ENCODE data around the gene CREB3L1. TPM values are rescaled to one million over a fixed set of nuclear protein-coding genes. Genes with fewer than 3 reads are reported as not detected.
"Not testable (repeated sequence)": the region's sequence is repeated elsewhere in the genome, so short reads cannot be mapped to it uniquely, and the experiment has no call there.

Gene CREB3L1
- total RNA-seq, 1 donor from 2014 or later = 0.43 TPM

- Histone ChIP-seq H3K4me3 (no peak overlapping the region), H3K4me1 (peaks cover 18% of the 10 kb centered on the region), H3K4me2 (no peak overlapping the region), H3F3A (ENCODE audit: low read depth) (peaks cover 16% of the 10 kb centered on the region), H3K79me2 (ENCODE audit: low read depth) (no peaks in the 10 kb centered on the region), H2AFZ (replicated peaks) (no peak overlapping the region), H3K9me3 (ENCODE audit: low read depth) (no peaks in the 10 kb centered on the region), H3K9ac (no peak overlapping the region), H3K27ac (no peak overlapping the region), H3K27me3 (peaks cover 7% of the 10 kb centered on the region), H3K36me3 (no peaks in the 10 kb centered on the region), H4K20me1 (ENCODE audit: low read depth) (no peaks in the 10 kb centered on the region)
- H3K4me3 Mint-ChIP-seq = no peak overlapping the region
- H3K4me1 Mint-ChIP-seq = peaks cover 11% of the 10 kb centered on the region
- no peak for TF ChIP-seq EZH2 (IDR thresholded peaks at IDR 0.05)
- TF ChIP-seq CTCF (IDR thresholded peaks at IDR 0.05) = no peak
- TF ChIP-seq EZH2phosphoT487 (IDR thresholded peaks at IDR 0.05) = no peak
- no peak for DNase-seq (ENCODE audit: low spot score)
- H3K27ac Mint-ChIP-seq = no peak overlapping the region
- no peaks in the 10 kb centered on the region for H3K36me3 Mint-ChIP-seq
- H3K9me3 Mint-ChIP-seq = no peaks in the 10 kb centered on the region
- peaks cover 6% of the 10 kb centered on the region for H3K27me3 Mint-ChIP-seq (ENCODE audit: insufficient read depth, low read depth)
Measured at GRCh38 chr11:46300270-46300669, 22.8 kb downstream of the CREB3L1 start.

GRCh38 chr11:46302866-46303265, 25.4 kb downstream of the CREB3L1 start:
- no peak overlapping the region for H3K4me3 ChIP-seq
- no peaks in the 10 kb centered on the region for H3K79me2 ChIP-seq (ENCODE audit: low read depth)
- H2AFZ ChIP-seq (replicated peaks) = no peak overlapping the region
- TF ChIP-seq EZH2 (IDR thresholded peaks at IDR 0.05) (no peak), CTCF (IDR thresholded peaks at IDR 0.05) (no peak), EZH2phosphoT487 (IDR thresholded peaks at IDR 0.05) (no peak)
- Mint-ChIP-seq H3K4me1 (peaks cover 6% of the 10 kb centered on the region), H3K27me3 (ENCODE audit: insufficient read depth, low read depth) (peaks cover 5% of the 10 kb centered on the region), H3K27ac (no peak overlapping the region), H3K9me3 (no peaks in the 10 kb centered on the region), H3K4me3 (no peak overlapping the region), H3K36me3 (no peaks in the 10 kb centered on the region)
- H3K27me3 ChIP-seq = no peaks in the 10 kb centered on the region
- no peaks in the 10 kb centered on the region for H4K20me1 ChIP-seq (ENCODE audit: low read depth)
- H3K4me2 ChIP-seq = no peak overlapping the region
- no peak overlapping the region for H3K9ac ChIP-seq
- peaks cover 2% of the 10 kb centered on the region for H3F3A ChIP-seq (ENCODE audit: low read depth)
- no peak for DNase-seq (ENCODE audit: low spot score)
- peaks cover 5% of the 10 kb centered on the region for H3K4me1 ChIP-seq
- no peak overlapping the region for H3K27ac ChIP-seq
- H3K9me3 ChIP-seq (ENCODE audit: low read depth) = no peaks in the 10 kb centered on the region
- H3K36me3 ChIP-seq = no peaks in the 10 kb centered on the region

GRCh38 chr11:46304036-46304435, 26.6 kb downstream of the CREB3L1 start:
- peaks cover 11% of the 10 kb centered on the region for H3K4me1 ChIP-seq
- H3K4me2 ChIP-seq; H3K36me3 ChIP-seq; DNase-seq (ENCODE audit: low spot score); H3K4me3 ChIP-seq; H3K9ac ChIP-seq; H3K27ac Mint-ChIP-seq; H3K27me3 Mint-ChIP-seq (ENCODE audit: insufficient read depth, low read depth); H3K27me3 ChIP-seq; H4K20me1 ChIP-seq (ENCODE audit: low read depth); H2AFZ ChIP-seq (replicated peaks); H3K27ac ChIP-seq; H3K36me3 Mint-ChIP-seq; H3K9me3 Mint-ChIP-seq; H3F3A ChIP-seq (ENCODE audit: low read depth); H3K4me3 Mint-ChIP-seq; H3K79me2 ChIP-seq (ENCODE audit: low read depth); H3K9me3 ChIP-seq (ENCODE audit: low read depth): not testable (repeated sequence)
- peaks cover 12% of the 10 kb centered on the region for H3K4me1 Mint-ChIP-seq

GRCh38 chr11:46304605-46305179, 27.2 kb downstream of the CREB3L1 start:
- Histone ChIP-seq H3K4me1 (peaks cover 11% of the 10 kb centered on the region), H3K79me2 (ENCODE audit: low read depth) (no peaks in the 10 kb centered on the region), H2AFZ (replicated peaks) (no peak overlapping the region), H3K27me3 (no peaks in the 10 kb centered on the region), H3K4me3 (no peak overlapping the region), H3K27ac (no peak overlapping the region), H3F3A (ENCODE audit: low read depth) (peaks cover 2% of the 10 kb centered on the region), H3K9me3 (ENCODE audit: low read depth) (no peaks in the 10 kb centered on the region), H4K20me1 (ENCODE audit: low read depth) (no peaks in the 10 kb centered on the region), H3K4me2 (no peak overlapping the region), H3K36me3 (no peaks in the 10 kb centered on the region), H3K9ac (no peak overlapping the region)
- H3K36me3 Mint-ChIP-seq = no peaks in the 10 kb centered on the region
- peaks cover 17% of the 10 kb centered on the region for H3K4me1 Mint-ChIP-seq
- no peaks in the 10 kb centered on the region for H3K9me3 Mint-ChIP-seq
- no peak overlapping the region for H3K4me3 Mint-ChIP-seq
- TF ChIP-seq EZH2 (IDR thresholded peaks at IDR 0.05) (no peak), EZH2phosphoT487 (IDR thresholded peaks at IDR 0.05) (no peak), CTCF (IDR thresholded peaks at IDR 0.05) (no peak)
- peaks cover 4% of the 10 kb centered on the region for H3K27me3 Mint-ChIP-seq (ENCODE audit: insufficient read depth, low read depth)
- H3K27ac Mint-ChIP-seq = no peak overlapping the region
- DNase-seq (ENCODE audit: low spot score) = no peak
